GM18867 (cell line): ENCODE data around the gene UIMC1.
"Not testable (repeated sequence)": the region's sequence is repeated elsewhere in the genome, so short reads cannot be mapped to it uniquely, and the experiment has no call there.

ENCODE experiments used
- ATAC-seq: cut with Tn5 transposase; IDR thresholded peaks from one replicate; pipeline ENCODE4 v1.9.1; 2021; ENCODE audit warnings: mild to moderate bottlenecking, moderate library complexity; ENCODE audit not compliant: unreplicated experiment

Gene UIMC1

GRCh38 chr5:176873541-176874172, 132.9 kb downstream of the UIMC1 start:
- ATAC-seq = no peak

- ATAC-seq = not testable (repeated sequence)
Measured at GRCh38 chr5:176873011-176873410, 133.6 kb downstream of the UIMC1 start.

- ATAC-seq = not testable (repeated sequence)
Measured at GRCh38 chr5:176872586-176872985, 134.0 kb downstream of the UIMC1 start.

- not testable (repeated sequence) for ATAC-seq
Measured at GRCh38 chr5:176870644-176871043, 135.9 kb downstream of the UIMC1 start.

GRCh38 chr5:176870110-176870591, 136.4 kb downstream of the UIMC1 start:
- no peak for ATAC-seq

GRCh38 chr5:176869501-176870109, 137.0 kb downstream of the UIMC1 start:
- no peak for ATAC-seq

GRCh38 chr5:176868731-176869130, 137.8 kb downstream of the UIMC1 start:
- ATAC-seq = no peak

- no peak for ATAC-seq
Measured at GRCh38 chr5:176868126-176868525, 138.5 kb downstream of the UIMC1 start.

- ATAC-seq = no peak
Measured at GRCh38 chr5:176866707-176867310, 139.8 kb downstream of the UIMC1 start.

- ATAC-seq = no peak
Measured at GRCh38 chr5:176865964-176866363, 140.6 kb downstream of the UIMC1 start.

GRCh38 chr5:176864755-176865154, 141.8 kb downstream of the UIMC1 start:
- no peak for ATAC-seq

GRCh38 chr5:176863765-176864098, 142.8 kb downstream of the UIMC1 start:
- no peak for ATAC-seq

- ATAC-seq = no peak
Measured at GRCh38 chr5:176863041-176863764, 143.4 kb downstream of the UIMC1 start.

GRCh38 chr5:176862330-176862995, 144.1 kb downstream of the UIMC1 start:
- ATAC-seq = no peak

- ATAC-seq = no peak
Measured at GRCh38 chr5:176861276-176861675, 145.3 kb downstream of the UIMC1 start.

GRCh38 chr5:176860381-176860780, 146.2 kb downstream of the UIMC1 start:
- no peak for ATAC-seq

GRCh38 chr5:176859916-176860315, 146.7 kb downstream of the UIMC1 start:
- ATAC-seq = no peak

- ATAC-seq = no peak
Measured at GRCh38 chr5:176857894-176858273, 148.7 kb downstream of the UIMC1 start.

- no peak for ATAC-seq
Measured at GRCh38 chr5:176857216-176857893, 149.2 kb downstream of the UIMC1 start.

- no peak for ATAC-seq
Measured at GRCh38 chr5:176856746-176857145, 149.8 kb downstream of the UIMC1 start.

GRCh38 chr5:176855598-176855997, 151.0 kb downstream of the UIMC1 start:
- no peak for ATAC-seq
